ENCODE data around the gene FHAD1. TPM values are rescaled to one million over a fixed set of nuclear protein-coding genes. Genes with fewer than 3 reads are reported as not detected.

The FHAD1 gene
- total RNA-seq, 8 experiments from 2014 or later: 0.38 to 3.1 (median 1.6) TPM

DNA sequence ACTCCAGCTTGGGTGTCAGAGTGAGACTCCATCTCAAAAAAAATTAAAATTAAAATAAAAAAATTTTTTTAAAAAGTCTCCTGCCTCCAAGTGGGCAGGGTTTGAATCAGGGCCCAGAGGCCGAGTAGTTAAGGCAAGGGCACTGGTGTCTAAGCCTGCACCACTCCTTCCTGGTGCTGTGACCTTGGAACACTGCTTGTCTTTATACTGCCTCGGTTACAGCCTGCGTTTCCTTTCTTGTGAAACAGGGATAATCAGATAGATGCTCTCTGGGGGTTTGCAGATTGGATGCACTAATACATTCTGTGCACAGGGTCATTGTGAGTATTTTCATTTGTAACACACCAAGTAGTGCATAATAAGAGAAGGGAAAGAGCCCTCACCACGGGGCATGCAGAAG is 104.3 kb downstream of the FHAD1 start:
- ATAC-seq (replicated peaks in 6 of 8): peak in 3 of 8 experiments; percentile 49 to 80 (median 50)
- H3K27ac ChIP-seq: no peak overlapping the region
- in situ Hi-C loops (cut with MboI; ENCODE audit: low pct_unique_long_range_greater_than_20kb in 2 of 9, low sequenced_read_pairs in 9 of 9, unreplicated experiment in 9 of 9): no loop called here
- H3K4me3 ChIP-seq: no peak overlapping the region
- 50 to 100% (median 76%) methylated on average over 1 to 4 of the region's 4 CpGs; no CpG with 5 or more reads in 2 of the 10 experiments for WGBS, 10 experiments
- H3K4me1 ChIP-seq (replicated peaks in 1 of 2): peaks cover 17 to 18% of the 10 kb centered on the region in 2 donors

DNA sequence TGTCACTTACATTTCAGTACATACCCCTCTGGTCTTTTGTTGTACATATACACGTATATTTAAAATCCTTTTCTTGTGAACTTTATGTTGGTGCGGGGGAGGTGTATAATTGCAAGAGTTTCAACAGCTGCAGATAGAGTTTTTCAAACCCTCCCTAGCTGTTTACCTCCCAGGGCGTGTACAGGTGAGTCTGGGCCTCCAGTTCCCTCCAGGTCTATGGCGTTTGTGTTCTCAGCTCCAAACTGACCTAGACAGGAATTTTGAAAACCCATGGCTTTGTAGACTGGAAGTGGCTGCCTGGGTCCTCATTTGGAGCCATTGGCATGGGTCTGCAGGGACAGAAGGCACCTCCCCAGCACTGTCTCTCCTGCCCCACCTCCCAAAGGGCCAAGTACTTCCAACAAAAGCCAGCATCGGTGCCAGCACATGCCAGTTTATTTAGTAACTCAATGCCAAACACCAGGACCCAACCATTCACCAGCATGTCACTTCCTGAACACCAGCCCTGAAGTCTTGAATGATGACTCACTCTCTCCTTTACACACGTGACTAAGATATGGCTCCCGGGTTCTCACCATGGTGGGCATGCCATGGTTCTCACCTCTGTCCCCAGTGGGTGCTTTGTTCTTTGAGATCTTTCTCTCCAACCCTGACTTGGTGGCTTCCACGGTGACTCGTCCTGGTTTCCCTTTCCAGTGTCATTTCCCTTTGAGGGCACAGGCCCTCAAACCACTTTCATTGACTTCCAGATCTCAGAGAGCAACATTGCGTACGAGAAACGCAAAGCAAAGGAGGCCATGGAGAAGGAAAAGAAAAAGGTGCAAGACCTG is 105.3 kb downstream of the FHAD1 start:
- no peak for ATAC-seq (replicated peaks in 6 of 8)
- Histone ChIP-seq H3K4me1 (replicated peaks in 1 of 2) (peaks cover 17 to 18% of the 10 kb centered on the region in 2 donors), H3K27ac (no peak overlapping the region), H3K4me3 (no peak overlapping the region)
- in situ Hi-C loops (cut with MboI; ENCODE audit: low pct_unique_long_range_greater_than_20kb in 2 of 9, low sequenced_read_pairs in 9 of 9, unreplicated experiment in 9 of 9): no loop called here
- 73 to 95% (median 87%) methylated on average over 3 to 10 of the region's 12 CpGs; no CpG with 5 or more reads in 3 of the 10 experiments for WGBS, 10 experiments

DNA sequence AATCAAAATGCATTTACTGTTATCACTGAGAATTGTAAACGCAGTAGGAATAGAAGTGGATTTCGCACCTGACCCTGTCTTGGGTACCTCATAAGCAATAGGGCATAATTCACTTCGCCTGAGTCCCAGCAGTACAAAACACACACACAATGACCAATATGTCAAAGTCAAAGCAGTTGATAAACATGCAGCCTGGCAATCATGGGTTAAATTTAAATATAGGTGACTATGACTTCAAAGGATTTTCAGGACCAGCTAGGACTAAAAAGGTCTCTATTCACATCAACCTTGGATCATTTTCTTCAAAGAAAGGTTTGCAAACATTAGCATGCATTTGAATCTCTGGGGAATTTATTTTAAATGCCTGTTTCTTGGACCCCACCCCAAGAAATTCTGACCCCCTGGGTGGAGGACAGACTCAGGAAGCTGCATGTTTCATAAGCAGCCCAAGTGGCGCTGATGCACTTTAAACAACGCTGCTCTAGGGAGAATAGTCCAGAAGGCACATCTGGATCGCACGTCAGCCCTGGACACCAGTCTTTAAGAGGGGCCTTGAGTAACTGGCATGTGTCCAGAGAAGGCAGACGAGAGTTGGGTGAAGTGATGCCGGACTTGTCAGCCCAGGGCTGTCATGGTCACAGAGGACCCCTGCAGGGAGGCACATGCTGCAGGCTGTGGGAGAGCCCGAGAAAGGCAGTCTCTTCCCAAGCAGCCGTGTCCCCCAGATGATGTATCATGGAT is 107.0 kb downstream of the FHAD1 start:
- in situ Hi-C loops (cut with MboI; ENCODE audit: low pct_unique_long_range_greater_than_20kb in 2 of 9, low sequenced_read_pairs in 9 of 9, unreplicated experiment in 9 of 9): no loop called here
- no peak overlapping the region for H3K27ac ChIP-seq
- 34 to 92% (median 72%) methylated on average over 2 to 11 of the region's 11 CpGs; no CpG with 5 or more reads in 1 of the 10 experiments for WGBS, 10 experiments
- peak in 5 of 8 experiments; percentile 15 to 38 (median 37) for ATAC-seq (replicated peaks in 6 of 8)
- H3K4me3 ChIP-seq: no peak overlapping the region
- peaks cover 27 to 29% of the 10 kb centered on the region in 2 donors for H3K4me1 ChIP-seq (replicated peaks in 1 of 2)

DNA sequence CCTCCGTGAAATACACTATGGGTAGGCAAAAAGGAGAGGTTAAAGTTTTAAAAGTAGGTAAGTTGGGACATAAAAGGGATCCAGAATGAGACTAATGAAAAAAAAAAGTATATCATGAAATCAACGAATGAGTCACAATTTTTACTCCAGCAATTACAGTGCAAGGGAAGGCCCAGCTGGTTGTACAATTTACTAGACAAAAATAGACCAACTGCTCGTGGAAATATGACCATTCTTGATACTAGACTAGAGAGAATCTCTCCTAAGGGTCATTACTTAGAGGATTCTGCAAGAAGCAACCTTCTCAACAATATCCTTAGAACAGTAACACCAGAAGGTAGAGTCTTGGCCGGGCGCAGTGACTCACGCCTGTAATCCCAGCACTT is 107.5 kb downstream of the FHAD1 start:
- Histone ChIP-seq H3K4me1 (replicated peaks in 1 of 2) (peaks cover 27 to 29% of the 10 kb centered on the region in 2 donors), H3K4me3 (no peak overlapping the region), H3K27ac (no peak overlapping the region)
- ATAC-seq (replicated peaks in 6 of 8): peak in 1 of 8 experiments; percentile 11
- 51 to 94% (median 81%) methylated on average over 2 to 5 of the region's 6 CpGs; no CpG with 5 or more reads in 4 of the 10 experiments for WGBS, 10 experiments
- in situ Hi-C loops (cut with MboI; ENCODE audit: low pct_unique_long_range_greater_than_20kb in 2 of 9, low sequenced_read_pairs in 9 of 9, unreplicated experiment in 9 of 9): no loop called here

DNA sequence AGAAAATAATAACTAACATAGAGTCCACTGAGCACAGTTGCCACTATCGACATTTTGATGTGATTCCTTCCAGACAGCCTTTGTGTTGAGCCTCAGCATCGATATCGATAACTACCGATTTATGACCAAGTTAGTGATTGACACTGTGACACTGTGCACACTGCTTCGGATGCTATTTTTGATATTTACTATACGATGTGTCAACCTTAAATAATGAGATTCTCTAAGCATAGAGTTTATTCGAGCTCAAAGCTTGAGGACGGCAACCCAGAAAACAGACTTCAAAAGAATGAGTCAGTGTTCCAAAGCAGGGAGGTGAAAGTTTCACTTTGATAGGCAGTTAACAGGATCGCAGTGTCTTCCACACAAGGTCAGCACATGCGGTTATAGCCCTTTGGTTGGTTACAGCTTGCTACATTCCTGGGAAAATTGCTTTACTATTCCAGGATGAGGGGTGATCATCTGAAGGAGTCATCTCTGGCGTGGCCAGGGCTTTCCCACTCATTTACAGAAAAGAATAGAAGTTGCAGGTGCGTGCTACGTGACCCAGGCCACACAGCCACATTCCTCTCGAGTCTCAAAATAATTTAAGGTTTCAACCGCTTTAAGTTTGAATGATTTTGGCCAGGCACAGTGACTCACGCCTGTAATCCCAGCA is 109.1 kb downstream of the FHAD1 start:
- in situ Hi-C loops (cut with MboI; ENCODE audit: low pct_unique_long_range_greater_than_20kb in 2 of 9, low sequenced_read_pairs in 9 of 9, unreplicated experiment in 9 of 9): no loop called here
- no peak overlapping the region for H3K27ac ChIP-seq
- peak in 2 of 8 experiments; percentile 5 to 22 for ATAC-seq (replicated peaks in 6 of 8)
- H3K4me3 ChIP-seq: no peak overlapping the region
- WGBS, 10 experiments: 43 to 97% (median 85%) methylated on average over 7 to 16 of the region's 16 CpGs
- peaks cover 36 to 39% of the 10 kb centered on the region in 2 donors for H3K4me1 ChIP-seq (replicated peaks in 1 of 2)

DNA sequence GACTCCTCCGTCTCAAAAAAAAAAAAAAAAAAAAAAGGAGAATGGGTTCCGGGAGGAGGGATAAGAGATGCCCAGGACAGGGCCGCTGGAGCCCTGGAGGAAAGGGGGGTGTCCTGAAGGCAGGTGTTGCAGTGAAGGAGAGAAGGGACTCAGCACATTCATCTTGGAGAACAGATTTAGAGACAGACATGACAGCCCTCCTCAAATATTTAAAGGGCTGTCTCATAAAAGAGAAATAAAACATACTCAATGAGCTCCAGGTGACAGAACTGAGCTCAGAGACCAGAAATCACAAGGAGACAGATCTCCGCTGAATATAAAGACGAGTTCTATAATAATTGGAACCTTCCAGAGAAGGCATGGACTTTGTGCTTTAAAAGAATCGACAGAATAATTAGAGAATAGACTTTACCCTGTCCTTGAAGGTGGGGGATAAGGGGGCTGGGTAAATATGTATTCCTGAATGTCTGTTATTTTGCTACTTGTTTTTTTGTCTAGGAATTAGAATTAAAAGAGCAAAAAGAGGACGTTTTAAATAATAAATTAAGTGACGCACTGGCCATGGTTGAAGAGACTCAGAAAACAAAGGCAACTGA is 110.7 kb downstream of the FHAD1 start:
- WGBS, 10 experiments: 40 to 100% (median 71%) methylated on average over 1 to 8 of the region's 8 CpGs
- Histone ChIP-seq H3K4me3 (no peak overlapping the region), H3K27ac (no peak overlapping the region), H3K4me1 (replicated peaks in 1 of 2) (peaks cover 32% of the 10 kb centered on the region in 2 donors)
- in situ Hi-C loops (cut with MboI; ENCODE audit: low pct_unique_long_range_greater_than_20kb in 2 of 9, low sequenced_read_pairs in 9 of 9, unreplicated experiment in 9 of 9): no loop called here
- ATAC-seq (replicated peaks in 6 of 8): peak in 5 of 8 experiments; percentile 57 to 82 (median 67)

DNA sequence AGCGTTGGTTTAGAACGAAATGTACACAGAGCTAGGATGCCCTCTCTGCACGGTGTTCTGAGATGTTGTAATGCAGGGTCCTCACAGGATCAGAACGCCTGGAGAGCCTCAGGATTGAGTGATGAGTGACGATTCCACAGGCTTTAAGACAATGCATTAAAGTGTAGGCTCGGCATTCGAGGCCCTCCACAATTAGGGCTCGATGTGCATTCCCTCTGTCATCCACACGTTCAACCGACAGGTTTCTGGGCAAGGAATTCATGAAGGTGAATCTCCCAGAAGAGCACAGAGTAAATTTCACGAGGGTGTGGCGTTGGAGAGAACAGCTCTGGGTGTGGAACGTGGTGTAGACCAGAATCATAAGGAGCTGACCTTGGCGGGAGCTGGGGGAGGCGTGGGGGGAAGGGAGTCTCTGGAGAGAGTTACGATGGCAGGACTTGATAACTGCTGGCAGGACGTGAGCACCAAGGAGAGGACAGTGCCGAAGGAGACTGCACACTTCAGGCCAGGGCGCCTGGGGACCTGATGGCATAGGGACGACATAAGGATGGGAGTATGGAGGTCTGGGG is 111.6 kb downstream of the FHAD1 start:
- no peak overlapping the region for H3K4me3 ChIP-seq

DNA sequence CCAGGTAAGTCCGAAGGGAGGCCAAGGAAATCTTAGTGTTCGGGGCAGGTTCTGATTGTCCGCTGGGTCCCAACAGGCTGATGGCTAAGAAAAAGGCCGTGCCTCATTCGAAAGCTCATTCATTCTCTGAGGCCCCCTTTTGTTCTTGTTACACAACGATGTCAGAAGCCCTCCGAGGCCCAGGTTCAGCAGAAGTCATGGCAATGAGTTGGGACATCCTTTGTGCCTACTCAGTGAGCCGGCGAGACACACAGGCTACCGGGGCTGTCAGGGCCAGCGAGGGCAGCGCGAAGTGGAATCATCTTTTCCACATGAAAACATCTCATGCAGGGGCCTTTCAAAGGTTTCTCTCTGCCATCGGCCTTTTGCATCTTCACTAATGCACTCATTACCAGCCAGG is 113.7 kb downstream of the FHAD1 start:
- peaks cover 29 to 32% of the 10 kb centered on the region in 2 donors for H3K4me1 ChIP-seq (replicated peaks in 1 of 2)
- no peak overlapping the region for H3K4me3 ChIP-seq
- no peak overlapping the region for H3K27ac ChIP-seq
- in situ Hi-C loops (cut with MboI; ENCODE audit: low pct_unique_long_range_greater_than_20kb in 2 of 9, low sequenced_read_pairs in 9 of 9, unreplicated experiment in 9 of 9): no loop called here
- WGBS, 10 experiments: 12 to 100% (median 86%) methylated on average over 1 to 14 of the region's 14 CpGs; no CpG with 5 or more reads in 2 of the 10 experiments
- ATAC-seq (replicated peaks in 6 of 8): peak in 5 of 8 experiments; percentile 9 to 59 (median 48)

More for the DNA sequence above, 111.6 kb downstream of the FHAD1 start:
- Histone ChIP-seq H3K4me1 (replicated peaks in 1 of 2) (peaks cover 30 to 31% of the 10 kb centered on the region in 2 donors), H3K27ac (no peak overlapping the region)
- no peak for ATAC-seq (replicated peaks in 6 of 8)
- WGBS, 10 experiments: 72 to 95% (median 88%) methylated on average over 4 to 15 of the region's 20 CpGs; no CpG with 5 or more reads in 3 of the 10 experiments
- in situ Hi-C loops (cut with MboI; ENCODE audit: low pct_unique_long_range_greater_than_20kb in 2 of 9, low sequenced_read_pairs in 9 of 9, unreplicated experiment in 9 of 9): no loop called here

DNA sequence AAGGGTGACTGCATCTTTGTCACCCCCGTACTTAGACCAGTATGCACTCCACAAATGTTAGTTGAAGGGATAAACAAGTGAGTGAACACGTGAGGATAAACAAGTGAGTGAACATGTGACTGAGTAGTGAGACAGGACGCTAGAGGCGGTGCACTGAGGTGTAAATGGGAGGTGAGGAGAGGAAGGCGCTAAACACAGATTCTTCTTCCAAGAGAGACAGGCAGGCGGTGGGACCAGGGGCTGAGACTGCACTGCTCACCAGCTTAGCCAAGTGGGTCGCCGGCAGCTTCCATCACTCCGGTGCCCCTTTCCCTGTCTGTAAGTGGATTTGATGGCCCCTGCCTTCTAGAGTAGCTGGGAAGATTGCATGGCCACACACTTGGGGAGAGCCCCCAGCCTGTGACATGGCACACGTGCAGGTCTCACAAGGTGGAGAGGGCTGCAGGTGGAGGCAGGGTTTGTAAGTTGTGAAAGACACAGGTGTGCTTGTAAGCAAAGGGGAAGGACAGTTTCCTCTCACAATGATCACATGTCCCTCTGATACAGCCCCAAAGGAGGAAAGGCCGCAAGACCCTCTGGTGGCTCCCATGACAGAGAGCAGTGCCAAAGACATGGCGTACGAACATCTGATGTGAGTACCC is 115.2 kb downstream of the FHAD1 start:
- no peak for ATAC-seq (replicated peaks in 6 of 8)
- Histone ChIP-seq H3K4me1 (replicated peaks in 1 of 2) (peaks cover 29 to 32% of the 10 kb centered on the region in 2 donors), H3K27ac (no peak overlapping the region), H3K4me3 (no peak overlapping the region)
- WGBS, 10 experiments: 77 to 97% (median 87%) methylated on average over 3 to 12 of the region's 13 CpGs
- in situ Hi-C loops (cut with MboI; ENCODE audit: low pct_unique_long_range_greater_than_20kb in 2 of 9, low sequenced_read_pairs in 9 of 9, unreplicated experiment in 9 of 9): no loop called here

DNA sequence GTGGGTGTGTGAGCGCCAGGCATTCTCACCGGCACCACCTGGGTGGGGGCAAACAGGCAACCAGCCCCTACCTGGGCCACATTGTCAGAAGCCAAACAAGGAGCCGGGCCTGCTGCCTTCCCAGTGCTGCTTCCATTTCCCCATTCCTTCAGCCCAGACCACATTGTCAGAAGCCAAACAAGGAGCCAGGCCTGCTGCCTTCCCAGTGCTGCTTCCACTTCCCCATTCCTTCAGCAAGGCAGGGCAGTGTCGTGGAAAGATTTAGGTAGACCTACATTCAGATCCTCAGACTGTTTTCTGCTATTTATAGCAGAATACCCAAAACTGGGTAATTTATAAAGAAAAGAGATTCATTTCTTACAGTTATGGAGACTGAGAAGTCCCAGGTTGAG is 115.7 kb downstream of the FHAD1 start:
- Histone ChIP-seq H3K27ac (no peak overlapping the region), H3K4me1 (replicated peaks in 1 of 2) (peaks cover 26 to 28% of the 10 kb centered on the region in 2 donors), H3K4me3 (no peak overlapping the region)
- in situ Hi-C loops (cut with MboI; ENCODE audit: low pct_unique_long_range_greater_than_20kb in 2 of 9, low sequenced_read_pairs in 9 of 9, unreplicated experiment in 9 of 9): no loop called here
- 80 to 100% (median 100%) methylated on average over 1 to 4 of the region's 4 CpGs; no CpG with 5 or more reads in 4 of the 10 experiments for WGBS, 10 experiments
- no peak for ATAC-seq (replicated peaks in 6 of 8)

DNA sequence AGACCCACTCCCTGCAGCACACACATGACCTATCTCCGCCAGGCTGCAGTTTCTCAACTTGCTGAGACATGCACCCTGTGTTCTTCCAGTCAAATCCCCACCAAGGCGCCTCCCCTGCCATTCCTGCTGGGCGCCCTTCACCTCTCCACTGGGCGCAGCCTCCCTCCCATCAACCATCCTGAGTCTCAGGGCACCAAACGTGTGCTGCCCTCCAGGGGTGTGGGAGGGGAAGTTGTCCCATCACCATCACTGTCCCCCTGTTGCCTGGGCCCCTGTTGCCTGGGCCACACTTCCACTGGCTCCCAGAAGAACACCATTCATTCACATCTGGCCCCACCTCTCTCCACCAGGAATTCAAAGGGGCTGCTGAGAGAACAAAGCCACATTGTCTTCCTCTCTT is 117.7 kb downstream of the FHAD1 start:
- ATAC-seq (replicated peaks in 6 of 8): peak in 5 of 8 experiments; percentile 46 to 61 (median 53)
- no peak overlapping the region for H3K4me3 ChIP-seq
- in situ Hi-C loops (cut with MboI; ENCODE audit: low pct_unique_long_range_greater_than_20kb in 2 of 9, low sequenced_read_pairs in 9 of 9, unreplicated experiment in 9 of 9): no loop called here

DNA sequence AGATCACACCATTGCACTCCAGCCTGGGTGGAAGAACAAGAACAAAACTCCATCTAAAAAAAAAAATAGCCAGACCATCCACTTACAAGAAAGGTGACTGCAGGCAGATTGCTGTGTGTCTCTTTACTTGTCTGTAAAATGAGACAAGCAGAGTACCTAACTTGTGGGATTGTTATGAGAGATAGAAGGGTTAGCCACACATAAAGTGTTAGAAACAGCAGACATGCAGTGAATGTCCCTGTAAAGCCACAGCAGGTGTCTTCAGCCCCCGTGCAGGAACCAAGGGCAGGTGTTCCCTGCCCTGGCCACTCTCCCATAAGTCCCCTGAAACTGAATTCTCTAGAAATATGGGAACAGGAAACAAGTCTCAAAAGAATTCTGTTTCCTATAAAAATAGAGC is 121.9 kb downstream of the FHAD1 start:
- in situ Hi-C loops (cut with MboI; ENCODE audit: low pct_unique_long_range_greater_than_20kb in 2 of 9, low sequenced_read_pairs in 9 of 9, unreplicated experiment in 9 of 9): no loop called here
- WGBS, 10 experiments: 56 to 100% (median 86%) methylated on average over 1 of the region's 1 CpG; no CpG with 5 or more reads in 4 of the 10 experiments
- H3K27ac ChIP-seq: no peak overlapping the region
- H3K4me3 ChIP-seq: no peak overlapping the region
- no peak for ATAC-seq (replicated peaks in 6 of 8)
- H3K4me1 ChIP-seq (replicated peaks in 1 of 2): peaks cover 25 to 26% of the 10 kb centered on the region in 2 donors

More for the DNA sequence above, 117.7 kb downstream of the FHAD1 start:
- H3K4me1 ChIP-seq (replicated peaks in 1 of 2): peaks cover 17 to 23% of the 10 kb centered on the region in 2 donors
- H3K27ac ChIP-seq: no peak overlapping the region
- WGBS, 10 experiments: 50 to 100% (median 88%) methylated on average over 1 to 5 of the region's 5 CpGs; no CpG with 5 or more reads in 4 of the 10 experiments
